ENCODE results near the gene PDXP.

DNA sequence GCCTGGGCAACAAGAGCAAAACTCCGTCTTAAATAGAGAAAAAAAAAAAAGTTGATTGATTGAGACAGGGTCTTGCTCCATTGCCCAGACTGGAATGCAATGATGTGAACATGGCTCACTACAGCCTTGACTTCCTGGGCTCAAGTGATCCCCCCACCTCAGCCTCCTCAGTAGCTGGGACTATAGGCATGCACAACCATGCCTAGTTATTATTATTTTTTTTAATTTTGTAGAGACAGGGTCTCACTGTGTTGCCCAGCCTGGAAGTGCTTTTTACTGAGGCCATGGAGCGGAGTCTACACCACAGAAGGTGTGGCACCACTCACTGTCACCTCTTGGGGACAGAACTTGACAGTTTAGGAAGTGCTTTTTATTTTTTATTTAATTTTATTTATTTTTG lies 56.1 kb downstream of the PDXP start:
- TF ChIP-seq, protein P1, sequence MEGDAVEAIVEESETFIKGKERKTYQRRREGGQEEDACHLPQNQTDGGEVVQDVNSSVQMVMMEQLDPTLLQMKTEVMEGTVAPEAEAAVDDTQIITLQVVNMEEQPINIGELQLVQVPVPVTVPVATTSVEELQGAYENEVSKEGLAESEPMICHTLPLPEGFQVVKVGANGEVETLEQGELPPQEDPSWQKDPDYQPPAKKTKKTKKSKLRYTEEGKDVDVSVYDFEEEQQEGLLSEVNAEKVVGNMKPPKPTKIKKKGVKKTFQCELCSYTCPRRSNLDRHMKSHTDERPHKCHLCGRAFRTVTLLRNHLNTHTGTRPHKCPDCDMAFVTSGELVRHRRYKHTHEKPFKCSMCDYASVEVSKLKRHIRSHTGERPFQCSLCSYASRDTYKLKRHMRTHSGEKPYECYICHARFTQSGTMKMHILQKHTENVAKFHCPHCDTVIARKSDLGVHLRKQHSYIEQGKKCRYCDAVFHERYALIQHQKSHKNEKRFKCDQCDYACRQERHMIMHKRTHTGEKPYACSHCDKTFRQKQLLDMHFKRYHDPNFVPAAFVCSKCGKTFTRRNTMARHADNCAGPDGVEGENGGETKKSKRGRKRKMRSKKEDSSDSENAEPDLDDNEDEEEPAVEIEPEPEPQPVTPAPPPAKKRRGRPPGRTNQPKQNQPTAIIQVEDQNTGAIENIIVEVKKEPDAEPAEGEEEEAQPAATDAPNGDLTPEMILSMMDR (IDR thresholded peaks at IDR 0.05 in 4 of 5, conservative IDR thresholded peaks at IDR 0.05 in 1 of 5): no peak
- TF ChIP-seq POLR2A (IDR thresholded peaks at IDR 0.05): no peak
